DMS153 treated with DMSO at 0.1 percent for 48 hours (cell line): ENCODE measurements around the gene LARP1.

Source experiments
- DNase-seq: peaks from one replicate; lab custom pipeline; 2025; ENCODE audit not compliant: unreplicated experiment; lab: John Stamatoyannopoulos, UW

Gene LARP1

GRCh38 chr5:154788212-154788611 is 33.0 kb downstream of the LARP1 start:
- DNase-seq = no peak

DNA sequence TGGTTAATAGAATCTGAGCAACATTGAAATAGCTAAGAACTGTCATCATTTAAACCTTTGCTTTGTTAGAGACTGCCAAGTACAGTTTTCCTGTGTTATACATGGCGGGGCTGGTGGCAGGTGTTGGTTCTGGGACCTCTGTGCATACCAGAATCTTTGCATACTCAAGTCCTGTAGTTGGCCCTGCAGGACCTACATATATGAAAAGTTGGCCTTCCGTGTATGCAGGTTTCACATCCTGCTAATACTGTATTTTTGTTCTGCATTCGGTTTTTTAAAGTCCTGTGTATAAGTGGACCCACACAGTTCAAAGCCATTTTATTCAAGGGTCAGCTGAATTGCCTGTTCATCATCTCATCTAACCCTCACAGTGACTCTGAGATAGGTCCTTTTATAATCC is 36.4 kb downstream of the LARP1 start:
- DNase-seq = no peak

GRCh38 chr5:154793599-154794524 is 38.7 kb downstream of the LARP1 start:
- no peak for DNase-seq

GRCh38 chr5:154794525-154795234 is 39.5 kb downstream of the LARP1 start:
- no peak for DNase-seq

DNA sequence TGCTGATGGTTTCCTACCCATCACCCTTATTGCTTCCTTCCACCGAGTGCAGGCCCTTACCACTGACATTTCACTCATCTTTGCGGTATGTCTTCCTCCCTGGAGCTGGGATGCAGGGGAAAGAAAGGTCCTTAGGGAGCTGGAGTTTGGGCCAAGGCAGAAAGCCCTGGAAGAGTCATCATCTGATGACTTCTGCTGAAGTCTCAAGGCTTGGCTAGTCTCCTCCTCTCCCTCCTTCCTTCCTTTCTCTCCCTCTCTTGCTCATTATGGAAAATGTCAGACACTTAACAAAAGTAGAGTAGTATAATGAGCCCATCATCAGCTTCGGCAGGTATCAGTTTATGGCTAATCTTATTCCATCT is 40.0 kb downstream of the LARP1 start:
- no peak for DNase-seq

DNA sequence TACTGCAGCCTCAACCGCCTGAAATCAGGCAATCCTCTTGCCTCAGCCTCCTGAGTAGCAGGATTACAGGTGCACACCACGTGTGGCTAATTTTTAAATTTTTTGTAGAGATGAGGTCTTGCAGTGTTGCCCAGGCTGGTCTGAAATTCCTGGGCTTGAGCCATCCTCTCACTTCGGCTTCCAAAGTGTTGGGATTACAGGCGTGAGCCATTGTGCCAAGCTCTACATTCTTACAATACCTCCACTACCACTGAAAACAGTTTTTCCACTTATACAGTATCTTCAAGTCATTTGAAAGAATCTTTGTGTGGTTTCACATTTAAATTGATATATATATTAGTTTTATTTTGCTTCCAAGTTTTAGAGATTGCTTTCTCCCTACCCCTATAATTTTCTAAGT is 42.6 kb downstream of the LARP1 start:
- DNase-seq = no peak

- DNase-seq = no peak
Observed at GRCh38 chr5:154800582-154800981, 45.4 kb downstream of the LARP1 start.

- no peak for DNase-seq
Observed at GRCh38 chr5:154801083-154801482, 45.9 kb downstream of the LARP1 start.

DNA sequence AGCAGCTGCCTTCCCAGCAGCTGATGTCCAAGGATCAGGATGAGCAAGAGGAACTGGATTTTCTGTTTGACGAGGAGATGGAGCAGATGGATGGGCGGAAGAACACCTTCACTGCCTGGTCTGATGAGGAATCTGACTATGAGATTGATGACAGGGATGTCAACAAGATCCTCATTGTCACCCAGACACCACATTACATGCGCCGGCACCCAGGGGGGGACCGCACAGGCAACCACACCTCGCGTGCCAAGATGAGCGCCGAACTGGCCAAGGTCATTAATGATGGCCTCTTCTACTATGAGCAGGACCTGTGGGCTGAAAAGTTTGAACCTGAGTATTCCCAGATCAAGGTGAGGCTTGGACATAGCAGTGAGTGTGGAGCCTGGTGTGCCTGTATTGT is 46.9 kb downstream of the LARP1 start:
- DNase-seq = no peak

- DNase-seq = no peak
Observed at GRCh38 chr5:154806176-154806575, 51.0 kb downstream of the LARP1 start.

DNA sequence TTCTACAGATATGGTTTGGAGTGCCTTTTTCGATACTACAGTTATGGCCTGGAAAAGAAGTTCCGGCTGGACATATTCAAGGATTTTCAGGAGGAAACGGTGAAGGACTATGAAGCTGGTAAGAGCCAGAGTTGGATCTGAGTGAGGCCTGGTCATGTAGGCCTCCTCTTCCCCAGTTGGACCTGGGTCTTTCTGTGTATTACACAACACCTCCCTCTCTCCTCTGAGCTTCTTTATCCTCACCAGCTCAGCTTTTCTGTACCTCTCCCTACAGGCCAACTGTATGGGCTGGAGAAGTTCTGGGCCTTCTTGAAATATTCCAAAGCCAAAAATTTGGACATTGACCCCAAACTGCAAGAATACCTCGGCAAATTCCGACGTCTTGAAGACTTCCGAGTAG is 56.1 kb downstream of the LARP1 start:
- no peak for DNase-seq

DNA sequence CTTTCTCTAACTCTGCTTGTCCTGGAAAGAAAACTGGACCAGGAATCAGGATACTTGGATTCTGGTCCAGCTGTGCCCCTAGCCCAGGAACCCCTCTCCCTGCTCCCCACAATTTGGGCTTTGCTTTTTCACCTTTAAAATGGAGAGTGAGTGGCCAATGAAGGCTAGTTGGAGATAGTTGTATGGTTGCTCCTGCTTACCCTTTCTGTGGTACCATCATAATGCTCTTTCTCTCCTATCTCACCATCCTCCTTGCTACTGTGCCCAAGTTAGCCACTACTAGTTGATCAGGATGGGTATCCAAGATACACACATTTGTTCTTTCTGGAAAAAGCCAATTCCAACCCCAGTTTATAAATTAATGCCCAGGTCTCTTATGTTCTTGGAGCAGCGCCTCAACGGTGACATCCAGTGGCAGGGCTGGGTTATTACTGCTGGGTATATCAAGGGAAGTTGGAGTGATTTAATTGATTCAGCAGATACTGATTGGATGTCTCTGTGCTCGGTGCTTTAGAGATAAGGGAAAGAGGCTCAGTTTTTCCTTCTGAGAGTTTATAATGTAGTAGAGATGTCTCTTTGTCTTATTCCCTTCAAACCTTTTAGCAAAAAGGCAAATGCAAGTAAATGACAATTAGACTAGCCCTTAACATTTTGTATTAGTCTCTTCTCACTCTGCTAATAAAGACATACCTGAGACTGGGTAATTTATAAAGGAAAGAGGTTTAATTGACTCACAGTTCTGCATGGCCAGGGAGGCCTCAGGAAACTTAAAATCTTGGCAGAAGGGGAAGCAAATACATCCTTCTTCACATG is 56.7 kb downstream of the LARP1 start:
- DNase-seq = no peak

GRCh38 chr5:154813158-154813557 is 58.0 kb downstream of the LARP1 start:
- no peak for DNase-seq

GRCh38 chr5:154813736-154814135 is 58.6 kb downstream of the LARP1 start:
- no peak for DNase-seq

DNA sequence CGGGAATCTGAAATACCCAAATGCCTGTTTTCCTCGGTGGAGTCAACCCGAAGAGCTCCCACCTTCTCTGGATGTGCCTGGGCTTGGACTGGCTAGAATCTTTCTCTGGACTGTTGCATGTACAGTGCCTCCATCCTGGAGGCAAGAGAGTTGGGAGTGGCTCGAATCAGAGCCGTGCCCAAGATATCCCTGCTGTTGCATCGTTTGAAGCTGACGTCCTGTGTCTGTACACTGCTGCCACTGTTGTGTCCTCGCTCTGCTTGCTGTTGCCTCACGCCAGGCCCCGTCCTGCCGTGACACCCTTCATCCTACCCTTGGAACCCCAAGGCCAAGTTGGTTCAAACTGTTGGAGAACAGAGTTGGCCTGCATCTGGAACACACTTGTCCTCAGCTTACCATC is 59.8 kb downstream of the LARP1 start:
- no peak for DNase-seq

DNA sequence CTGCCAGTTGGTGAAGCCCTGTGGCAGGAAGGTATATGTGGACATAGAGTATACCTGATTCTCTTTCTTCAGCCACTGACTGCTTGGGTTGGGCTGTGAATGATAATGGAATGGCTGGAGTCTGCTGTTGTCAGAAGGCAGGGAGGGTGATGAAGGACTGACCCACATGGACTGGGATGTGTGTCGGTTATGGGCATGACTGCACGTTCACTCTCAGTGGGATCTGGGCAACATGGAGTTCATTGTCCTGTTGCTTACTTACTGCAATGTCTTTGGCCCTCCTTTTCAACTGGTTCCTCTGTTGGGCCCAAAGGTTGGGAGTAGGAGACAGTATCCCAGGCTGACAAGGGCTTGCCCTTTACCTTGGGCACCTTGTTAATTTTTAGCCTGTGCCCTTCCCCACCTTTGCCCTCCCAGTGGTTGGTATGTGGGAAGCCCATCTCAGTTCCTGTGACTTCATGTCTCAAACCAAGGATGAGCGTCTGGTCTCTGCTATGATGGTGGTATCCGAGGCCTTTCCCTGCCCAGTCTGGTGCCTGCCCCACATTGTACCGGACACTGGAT is 60.6 kb downstream of the LARP1 start:
- no peak for DNase-seq

- DNase-seq = no peak
Observed at GRCh38 chr5:154816891-154817492, 61.8 kb downstream of the LARP1 start.

DNA sequence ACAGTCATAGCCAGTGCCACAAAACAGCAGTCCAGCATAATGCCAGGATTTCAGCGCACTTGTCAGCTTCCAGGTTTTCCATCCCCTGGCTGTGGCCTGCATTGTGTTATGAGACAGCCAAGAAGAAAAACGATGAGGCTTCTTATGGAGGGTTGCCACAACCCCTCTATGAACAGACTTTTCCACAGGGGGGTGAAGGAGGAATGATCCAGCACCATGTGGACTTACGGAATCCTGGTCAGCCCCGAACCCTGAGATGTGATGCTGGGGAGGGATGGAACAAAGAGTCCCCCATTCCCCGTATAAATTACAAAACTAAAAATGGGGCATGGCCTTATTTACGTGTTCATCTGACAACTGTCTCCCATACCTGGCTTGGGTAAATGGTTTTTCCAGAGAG is 62.6 kb downstream of the LARP1 start:
- no peak for DNase-seq

- DNase-seq = no peak
Observed at GRCh38 chr5:154818471-154819116, 63.4 kb downstream of the LARP1 start.

- DNase-seq = no peak
Observed at GRCh38 chr5:154819546-154819945, 64.4 kb downstream of the LARP1 start.
